Spinal cord (tissue), 10 donors: ENCODE data around the gene BCAR3. TPM values are rescaled to one million over a fixed set of nuclear protein-coding genes. Genes with fewer than 3 reads are reported as not detected.
A peak's percentile ranks its signal among the peaks of the same experiment; 100 is the strongest.

Experiments
- DNase-seq, 6 donors: peaks; one replicate each; pipeline versions ENCODE4 v3.0.0 to v3.0.0-alpha.2; 2013 to 2015; ENCODE audit warnings: low spot score in 6 of 6, low read depth in 4 of 6
- H3K27ac ChIP-seq: one replicate; pipeline ENCODE4 v1.5.1; 2013; ENCODE audit warnings: low read depth, low read length, control low read depth
- H3K27me3 ChIP-seq: one replicate; pipeline ENCODE4 v1.6.1; 2013; ENCODE audit warnings: low read length; ENCODE audit not compliant: control insufficient read depth, insufficient read depth
- H3K36me3 ChIP-seq: one replicate; pipeline ENCODE4 v1.6.1; 2013; ENCODE audit warnings: low read length; ENCODE audit not compliant: control insufficient read depth, insufficient read depth
- H3K4me1 ChIP-seq: one replicate; pipeline ENCODE4 v1.6.1; 2013; ENCODE audit warnings: low read length; ENCODE audit not compliant: control insufficient read depth, insufficient read depth
- H3K4me3 ChIP-seq: one replicate; pipeline ENCODE4 v1.5.1; 2013; ENCODE audit warnings: low read depth, low read length, control low read depth
- H3K9me3 ChIP-seq: one replicate; pipeline ENCODE4 v1.6.1; 2013; ENCODE audit warnings: low read length; ENCODE audit not compliant: control insufficient read depth, insufficient read depth
- WGBS: methylation state at CpG from one replicate; pipeline ENCODE4 v1.1.5; 2013; ENCODE audit warnings: missing lambda C conversion rate; ENCODE audit not compliant: insufficient coverage; 5-methylcytosine and 5-hydroxymethylcytosine counted together
- polyA plus RNA-seq, 2 donors: library from polyadenylated mRNA; unstranded; fragments of 120-200 nt; gene quantifications; one replicate each; pipeline ENCODE4 v1.2.1, GENCODE V29; 2013; ENCODE audit not compliant: insufficient read length in 2 of 2
- total RNA-seq, 2 donors: library from RNA; depleted of rRNA in 1 of 2; stranded (reverse); fragments of 120-200 nt in 1 of 2; fragments of >200 nt in 1 of 2; gene quantifications; one replicate each; pipeline versions ENCODE4 v1.2.3 to v1.2.4, GENCODE V29; 2013 to 2014
- donor health status: healthy.

The BCAR3 gene
- total and polyA plus RNA-seq, 4 donors = 10.4 to 16.7 (median 14.3) TPM

- Histone ChIP-seq H3K27me3 (no peaks in the 10 kb centered on the region), H3K36me3 (no peaks in the 10 kb centered on the region), H3K9me3 (no peaks in the 10 kb centered on the region), H3K4me1 (peaks cover 8% of the 10 kb centered on the region), H3K27ac (no peak overlapping the region), H3K4me3 (no peak overlapping the region)
- WGBS = no CpG with 5 or more reads among the region's 4 CpGs
- peak in 1 of 6 donors; percentile 46 for DNase-seq
These were observed 10.4 kb upstream of the BCAR3 start for GRCh38 chr1:93692026-93692425.

GRCh38 chr1:93690921-93691789, 9.5 kb upstream of the BCAR3 start:
- no peaks in the 10 kb centered on the region for H3K36me3 ChIP-seq
- H3K27me3 ChIP-seq = no peaks in the 10 kb centered on the region
- DNase-seq = peak in 1 of 6 donors; percentile 50
- no peaks in the 10 kb centered on the region for H3K9me3 ChIP-seq
- WGBS = 100% methylated on average over 1 of the region's 4 CpGs
- H3K4me1 ChIP-seq = peaks cover 8% of the 10 kb centered on the region
- no peak overlapping the region for H3K27ac ChIP-seq
- H3K4me3 ChIP-seq = no peak overlapping the region

GRCh38 chr1:93690341-93690740, 8.7 kb upstream of the BCAR3 start:
- H3K36me3 ChIP-seq = no peaks in the 10 kb centered on the region
- H3K9me3 ChIP-seq = no peaks in the 10 kb centered on the region
- no peak overlapping the region for H3K4me3 ChIP-seq
- H3K27ac ChIP-seq = no peak overlapping the region
- H3K4me1 ChIP-seq = peaks cover 8% of the 10 kb centered on the region
- no peak for DNase-seq
- H3K27me3 ChIP-seq = no peaks in the 10 kb centered on the region

DNA sequence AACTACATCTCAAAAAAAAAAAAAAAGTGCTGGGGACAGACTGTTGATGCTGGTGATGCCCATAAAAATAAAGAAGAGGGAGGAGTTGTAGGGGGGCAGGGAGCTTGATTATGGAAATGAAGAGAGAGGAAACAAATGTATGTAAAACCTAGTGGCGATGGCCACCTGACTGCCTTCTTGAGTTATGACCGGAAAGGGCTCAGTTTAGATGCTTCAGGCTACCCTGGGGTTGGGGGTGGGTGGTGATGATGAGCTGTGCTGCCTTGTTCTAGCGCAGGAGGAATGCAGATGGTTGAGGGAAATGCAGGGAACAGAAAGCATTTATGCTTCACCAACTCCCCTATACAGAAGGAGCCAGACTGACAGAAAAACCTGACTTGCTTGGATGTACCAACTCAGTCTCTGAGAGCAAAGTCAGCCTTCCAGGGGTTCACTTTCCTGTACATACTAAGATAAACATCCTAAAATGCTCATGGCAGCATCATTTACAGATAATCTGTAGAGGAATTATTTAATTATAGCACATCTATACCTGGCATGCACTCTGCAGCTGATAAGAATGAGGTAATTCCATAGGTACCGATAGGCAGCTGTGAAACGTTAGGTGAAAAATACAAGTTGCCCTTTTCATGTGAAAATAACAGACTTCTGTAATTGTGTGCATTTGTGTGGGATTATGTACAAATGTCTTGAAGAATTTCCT, 8.0 kb upstream of the BCAR3 start:
- Histone ChIP-seq H3K27ac (no peak overlapping the region), H3K4me1 (peaks cover 8% of the 10 kb centered on the region), H3K27me3 (no peaks in the 10 kb centered on the region), H3K4me3 (no peak overlapping the region), H3K36me3 (no peaks in the 10 kb centered on the region), H3K9me3 (no peaks in the 10 kb centered on the region)
- WGBS = 58% methylated on average over 2 of the region's 5 CpGs
- peak in 1 of 6 donors; percentile 33 for DNase-seq

GRCh38 chr1:93687542-93687941, 5.9 kb upstream of the BCAR3 start:
- no peaks in the 10 kb centered on the region for H3K27me3 ChIP-seq
- no peaks in the 10 kb centered on the region for H3K36me3 ChIP-seq
- DNase-seq = no peak
- no peak overlapping the region for H3K27ac ChIP-seq
- H3K4me1 ChIP-seq = peaks cover 8% of the 10 kb centered on the region
- no peak overlapping the region for H3K4me3 ChIP-seq
- no peaks in the 10 kb centered on the region for H3K9me3 ChIP-seq
- 83% methylated on average over 1 of the region's 2 CpGs for WGBS

GRCh38 chr1:93686504-93687250, 5.0 kb upstream of the BCAR3 start:
- H3K9me3 ChIP-seq = no peaks in the 10 kb centered on the region
- WGBS = no CpG with 5 or more reads among the region's 3 CpGs
- peaks cover 4% of the 10 kb centered on the region for H3K4me1 ChIP-seq
- DNase-seq = no peak
- H3K36me3 ChIP-seq = no peaks in the 10 kb centered on the region
- no peaks in the 10 kb centered on the region for H3K27me3 ChIP-seq
- no peak overlapping the region for H3K4me3 ChIP-seq
- H3K27ac ChIP-seq = no peak overlapping the region

- no peaks in the 10 kb centered on the region for H3K9me3 ChIP-seq
- H3K27me3 ChIP-seq = peaks cover under 1% of the 10 kb centered on the region
- 100% methylated on average over 1 of the region's 1 CpG for WGBS
- no peak overlapping the region for H3K27ac ChIP-seq
- no peaks in the 10 kb centered on the region for H3K36me3 ChIP-seq
- DNase-seq = no peak
- H3K4me1 ChIP-seq = peaks cover 5% of the 10 kb centered on the region
- no peak overlapping the region for H3K4me3 ChIP-seq
These were observed 4.3 kb upstream of the BCAR3 start for GRCh38 chr1:93685918-93686317.

GRCh38 chr1:93683234-93683633, 1.6 kb upstream of the BCAR3 start:
- no peak overlapping the region for H3K4me3 ChIP-seq

GRCh38 chr1:93681989-93682412, 364 bp upstream of the BCAR3 start:
- Histone ChIP-seq H3K4me3 (peak overlapping the region; percentile 64), H3K27me3 (peaks cover 7% of the 10 kb centered on the region), H3K36me3 (no peaks in the 10 kb centered on the region), H3K27ac (peak overlapping the region; percentile 62), H3K4me1 (peaks cover 14% of the 10 kb centered on the region), H3K9me3 (no peaks in the 10 kb centered on the region)
- WGBS = 0% methylated on average over 7 of the region's 12 CpGs
- peak in 1 of 6 donors; percentile 73 for DNase-seq

More at GRCh38 chr1:93683234-93683633, 1.6 kb upstream of the BCAR3 start:
- WGBS = no CpG with 5 or more reads among the region's 2 CpGs
- peaks cover 14% of the 10 kb centered on the region for H3K4me1 ChIP-seq
- no peak overlapping the region for H3K27ac ChIP-seq
- peaks cover 7% of the 10 kb centered on the region for H3K27me3 ChIP-seq
- H3K36me3 ChIP-seq = no peaks in the 10 kb centered on the region
- no peak for DNase-seq
- no peaks in the 10 kb centered on the region for H3K9me3 ChIP-seq
